ENCODE data around the gene MIGA2.
"Not testable (repeated sequence)": the region's sequence is repeated elsewhere in the genome, so short reads cannot be mapped to it uniquely, and the experiment has no call there.

Gene MIGA2

GRCh38 chr9:129036241-129036922 lies at the start of gene MIGA2:
TSS of gene MIGA2 (plus strand) at chr9:129036626. CDS start at chr9:129040595, 3,969 bp downstream.
- DNase-seq (ENCODE audit: low read depth in 3 of 3, low spot score in 1 of 3): peak; percentile 80 to 88 (median 85)

- DNase-seq (ENCODE audit: low read depth in 3 of 3, low spot score in 1 of 3): no peak
Measured at GRCh38 chr9:128986671-128987070, 49.8 kb upstream of the MIGA2 start.

GRCh38 chr9:128987805-128988204 lies 48.6 kb upstream of the MIGA2 start:
- no peak for DNase-seq (ENCODE audit: low read depth in 3 of 3, low spot score in 1 of 3)

- no peak for DNase-seq (ENCODE audit: low read depth in 3 of 3, low spot score in 1 of 3)
Measured at GRCh38 chr9:128992995-128993394, 43.4 kb upstream of the MIGA2 start.

- no peak for DNase-seq (ENCODE audit: low read depth in 3 of 3, low spot score in 1 of 3)
Measured at GRCh38 chr9:128995791-128996190, 40.6 kb upstream of the MIGA2 start.

GRCh38 chr9:128998462-128998861 lies 38.0 kb upstream of the MIGA2 start:
- no peak for DNase-seq (ENCODE audit: low read depth in 3 of 3, low spot score in 1 of 3)

GRCh38 chr9:128999581-129000206 lies 36.7 kb upstream of the MIGA2 start:
- no peak for DNase-seq (ENCODE audit: low read depth in 3 of 3, low spot score in 1 of 3)

GRCh38 chr9:129001504-129002325 lies 34.7 kb upstream of the MIGA2 start:
- no peak for DNase-seq (ENCODE audit: low read depth in 3 of 3, low spot score in 1 of 3)

- no peak for DNase-seq (ENCODE audit: low read depth in 3 of 3, low spot score in 1 of 3)
Measured at GRCh38 chr9:129002992-129003391, 33.4 kb upstream of the MIGA2 start.

- not testable (repeated sequence) for DNase-seq (ENCODE audit: low read depth in 3 of 3, low spot score in 1 of 3)
Measured at GRCh38 chr9:129004173-129004572, 32.3 kb upstream of the MIGA2 start.

GRCh38 chr9:129005336-129005997 lies 31.0 kb upstream of the MIGA2 start:
- DNase-seq (ENCODE audit: low read depth in 3 of 3, low spot score in 1 of 3): no peak

- DNase-seq (ENCODE audit: low read depth in 3 of 3, low spot score in 1 of 3): no peak
Measured at GRCh38 chr9:129006328-129007034, 29.9 kb upstream of the MIGA2 start.

- DNase-seq (ENCODE audit: low read depth in 3 of 3, low spot score in 1 of 3): no peak
Measured at GRCh38 chr9:129007035-129007765, 29.2 kb upstream of the MIGA2 start.

GRCh38 chr9:129007766-129008468 lies 28.5 kb upstream of the MIGA2 start:
- no peak for DNase-seq (ENCODE audit: low read depth in 3 of 3, low spot score in 1 of 3)

GRCh38 chr9:129008469-129008965 lies 27.9 kb upstream of the MIGA2 start:
- DNase-seq (ENCODE audit: low read depth in 3 of 3, low spot score in 1 of 3): no peak

GRCh38 chr9:129008986-129009583 lies 27.3 kb upstream of the MIGA2 start:
- DNase-seq (ENCODE audit: low read depth in 3 of 3, low spot score in 1 of 3): no peak

GRCh38 chr9:129009584-129010141 lies 26.8 kb upstream of the MIGA2 start:
- no peak for DNase-seq (ENCODE audit: low read depth in 3 of 3, low spot score in 1 of 3)

- DNase-seq (ENCODE audit: low read depth in 3 of 3, low spot score in 1 of 3): no peak
Measured at GRCh38 chr9:129010267-129010975, 26.0 kb upstream of the MIGA2 start.

Measured in stimulated activated CD4-positive, alpha-beta T cell treated with anti-CD3 and anti-CD28 coated beads, TNF-alpha, amount 100 ng/mL, for 1 hour (primary cell).